Dendritic cell treated with granulocyte-macrophage colony-stimulating factor and Interleukin-4, amounts not matched to agents 40 ng/mL and 50 ng/mL, for 4 days (primary cell): ENCODE results near the gene PCDHGB5.
A peak's percentile ranks its signal among the peaks of the same experiment; 100 is the strongest.
"Not testable (repeated sequence)": the region's sequence is repeated elsewhere in the genome, so short reads cannot be mapped to it uniquely, and the experiment has no call there.

ENCODE experiments used
- H3K27ac Mint-ChIP-seq: one replicate; pipeline ENCODE4 v1.8.0; 2022; ENCODE audit warnings: mild to moderate bottlenecking, mixed read lengths
- H3K27me3 Mint-ChIP-seq: one replicate; pipeline ENCODE4 v1.8.0; 2022; ENCODE audit warnings: mild to moderate bottlenecking, mixed read lengths
- H3K36me3 Mint-ChIP-seq: one replicate; pipeline ENCODE4 v1.8.0; 2022; ENCODE audit warnings: low read depth, mixed read lengths
- H3K4me1 Mint-ChIP-seq: one replicate; pipeline ENCODE4 v1.8.0; 2022; ENCODE audit warnings: low read depth, mixed read lengths
- H3K4me3 Mint-ChIP-seq: one replicate; pipeline ENCODE4 v1.8.0; 2022; ENCODE audit warnings: mild to moderate bottlenecking, moderate library complexity, mixed read lengths
- H3K9me3 Mint-ChIP-seq: one replicate; pipeline ENCODE4 v1.8.0; 2022; ENCODE audit warnings: mixed read lengths
- intact Hi-C: fragments of 100-400 bp; cut with micrococcal nuclease; formaldehyde crosslinking; loops from one replicate; pipeline ENCODE4 v1.15.0; 2022

PCDHGB5 gene

DNA sequence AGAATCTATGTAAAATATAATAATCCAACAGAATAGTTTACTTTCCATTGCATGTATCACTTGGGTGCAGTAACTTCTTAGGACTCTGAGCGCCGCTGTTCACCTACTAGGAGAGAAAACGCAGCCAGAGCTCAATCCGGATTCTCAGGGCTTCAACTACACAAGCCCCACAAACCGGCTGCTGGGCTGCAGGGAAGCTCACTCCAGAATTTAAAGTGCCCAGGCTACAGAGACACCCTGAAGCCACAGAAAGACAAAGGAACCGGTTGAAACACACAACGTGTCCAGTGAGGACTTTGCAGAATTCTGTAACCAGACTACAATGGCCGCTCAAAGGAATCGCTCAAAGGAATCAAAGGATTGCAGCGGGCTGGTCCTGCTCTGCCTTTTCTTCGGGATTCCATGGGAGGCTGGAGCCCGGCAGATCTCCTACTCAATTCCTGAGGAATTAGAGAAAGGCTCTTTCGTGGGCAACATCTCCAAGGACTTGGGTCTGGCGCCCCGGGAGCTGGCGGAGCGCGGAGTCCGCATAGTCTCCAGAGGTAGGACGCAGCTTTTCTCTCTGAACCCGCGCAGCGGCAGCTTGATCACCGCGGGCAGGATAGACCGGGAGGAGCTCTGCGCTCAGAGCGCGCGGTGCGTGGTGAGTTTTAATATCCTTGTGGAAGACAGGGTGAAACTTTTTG is 15.2 kb downstream of the PCDHGB5 start, which contains the start of gene PCDHGA10:
PCDHGA10 (plus strand) TSS at position 134 of the 686 bp plus-strand sequence; CDS start at position 323, 189 bp downstream.
- intact Hi-C loops = loop anchor here (10.0 kb wide), 1 partner anchor 88 kb away; the partner anchor contains the start of gene TAF7
- Mint-ChIP-seq H3K27me3 (peaks cover 81% of the 10 kb centered on the region), H3K36me3 (peaks cover 4% of the 10 kb centered on the region), H3K27ac (no peak within 1 kb of the TSS), H3K9me3 (peaks cover 25% of the 10 kb centered on the region), H3K4me1 (peaks cover 26% of the 10 kb centered on the region), H3K4me3 (peak within 1 kb of the TSS; percentile 66)

GRCh38 chr5:141413540-141414069 is 15.9 kb downstream of the PCDHGB5 start:
- H3K27ac Mint-ChIP-seq = no peak overlapping the region
- peaks cover 4% of the 10 kb centered on the region for H3K36me3 Mint-ChIP-seq
- H3K27me3 Mint-ChIP-seq = peaks cover 81% of the 10 kb centered on the region
- H3K9me3 Mint-ChIP-seq = peaks cover 25% of the 10 kb centered on the region
- H3K4me1 Mint-ChIP-seq = peaks cover 26% of the 10 kb centered on the region
- intact Hi-C loops = loop anchor here (10.0 kb wide), 1 partner anchor 89 kb away; the partner anchor contains the start of gene TAF7
- peak overlapping the region; percentile 66 for H3K4me3 Mint-ChIP-seq

- H3K27ac Mint-ChIP-seq, H3K36me3 Mint-ChIP-seq, H3K4me3 Mint-ChIP-seq: not testable (repeated sequence)
- intact Hi-C loops = loop anchor here (10.0 kb wide), 1 partner anchor 90 kb away; the partner anchor contains the start of gene TAF7
- peaks cover 30% of the 10 kb centered on the region for H3K4me1 Mint-ChIP-seq
- peaks cover 22% of the 10 kb centered on the region for H3K9me3 Mint-ChIP-seq
- H3K27me3 Mint-ChIP-seq = peaks cover 81% of the 10 kb centered on the region
Observed at GRCh38 chr5:141414548-141415274, 17.0 kb downstream of the PCDHGB5 start.

- intact Hi-C loops = loop anchor here (10.0 kb wide), 1 partner anchor 90 kb away; the partner anchor contains the start of gene TAF7
- peaks cover 17% of the 10 kb centered on the region for H3K9me3 Mint-ChIP-seq
- H3K36me3 Mint-ChIP-seq = not testable (repeated sequence)
Observed at GRCh38 chr5:141415275-141415618, 17.5 kb downstream of the PCDHGB5 start.

GRCh38 chr5:141417494-141418172 is 19.9 kb downstream of the PCDHGB5 start, which contains the start of gene PCDHGB7:
PCDHGB7 (plus strand) TSS chr5:141417677; CDS start chr5:141417860, 183 bp downstream.
- Mint-ChIP-seq H3K27me3 (peaks cover 82% of the 10 kb centered on the region), H3K4me3 (peak within 1 kb of the TSS; percentile 82), H3K4me1 (peaks cover 39% of the 10 kb centered on the region), H3K9me3 (peaks cover 14% of the 10 kb centered on the region)
- H3K27ac Mint-ChIP-seq, H3K36me3 Mint-ChIP-seq: not testable (repeated sequence)
- intact Hi-C loops = loop anchor here (2.0 to 10.0 kb wide), 2 partner anchors 93 to 147 kb away; partner anchors contain the start of gene TAF7

More at GRCh38 chr5:141415275-141415618, 17.5 kb downstream of the PCDHGB5 start:
- H3K27ac Mint-ChIP-seq, H3K4me3 Mint-ChIP-seq: not testable (repeated sequence)
- Mint-ChIP-seq H3K4me1 (peaks cover 30% of the 10 kb centered on the region), H3K27me3 (peaks cover 79% of the 10 kb centered on the region)

- Mint-ChIP-seq H3K4me3 (no peak overlapping the region), H3K4me1 (peaks cover 27% of the 10 kb centered on the region), H3K9me3 (peaks cover 14% of the 10 kb centered on the region), H3K27ac (no peak overlapping the region), H3K36me3 (peaks cover 4% of the 10 kb centered on the region), H3K27me3 (peaks cover 81% of the 10 kb centered on the region)
- intact Hi-C loops = loop anchor here (10.0 kb wide), 1 partner anchor 94 kb away; the partner anchor contains the start of gene TAF7
Observed at GRCh38 chr5:141419074-141419880, 21.5 kb downstream of the PCDHGB5 start.

DNA sequence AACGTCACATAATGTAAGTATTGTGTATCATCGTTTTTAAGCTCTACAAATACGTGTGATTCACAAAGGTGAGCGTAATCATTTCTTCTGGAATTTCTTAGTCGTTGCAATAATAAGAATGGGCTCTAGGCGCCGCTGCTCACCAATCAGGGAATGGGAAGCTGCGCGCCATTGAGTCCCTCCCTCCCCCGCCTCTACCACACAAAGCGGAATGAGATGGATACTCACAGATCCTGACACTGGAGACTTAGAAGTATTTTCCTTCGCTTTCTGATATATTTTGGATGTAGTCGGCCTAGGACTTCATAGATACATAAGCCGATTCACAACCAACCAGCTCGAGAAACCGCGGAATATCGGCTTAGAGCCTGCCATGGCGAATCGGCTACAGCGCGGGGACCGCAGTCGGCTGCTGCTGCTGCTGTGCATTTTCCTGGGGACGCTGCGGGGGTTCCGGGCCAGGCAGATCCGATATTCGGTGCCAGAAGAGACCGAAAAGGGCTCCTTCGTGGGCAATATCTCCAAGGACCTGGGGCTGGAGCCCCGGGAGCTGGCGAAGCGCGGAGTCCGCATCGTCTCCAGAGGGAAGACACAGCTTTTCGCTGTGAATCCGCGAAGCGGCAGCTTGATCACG is 23.2 kb downstream of the PCDHGB5 start, which contains the start of gene PCDHGA11:
PCDHGA11 (plus strand) TSS at position 197 of the 634 bp plus-strand sequence; CDS start at position 374, 177 bp downstream.
- H3K27me3 Mint-ChIP-seq = peaks cover 80% of the 10 kb centered on the region
- peak within 1 kb of the TSS; percentile 78 for H3K4me3 Mint-ChIP-seq
- H3K27ac Mint-ChIP-seq = no peak within 1 kb of the TSS
- peaks cover 23% of the 10 kb centered on the region for H3K4me1 Mint-ChIP-seq
- peaks cover 14% of the 10 kb centered on the region for H3K9me3 Mint-ChIP-seq
- intact Hi-C loops = loop anchor here (2.0 kb wide), 1 partner anchor 104 kb away; no protein-coding TSS in a partner anchor
- H3K36me3 Mint-ChIP-seq = peaks cover 4% of the 10 kb centered on the region

DNA sequence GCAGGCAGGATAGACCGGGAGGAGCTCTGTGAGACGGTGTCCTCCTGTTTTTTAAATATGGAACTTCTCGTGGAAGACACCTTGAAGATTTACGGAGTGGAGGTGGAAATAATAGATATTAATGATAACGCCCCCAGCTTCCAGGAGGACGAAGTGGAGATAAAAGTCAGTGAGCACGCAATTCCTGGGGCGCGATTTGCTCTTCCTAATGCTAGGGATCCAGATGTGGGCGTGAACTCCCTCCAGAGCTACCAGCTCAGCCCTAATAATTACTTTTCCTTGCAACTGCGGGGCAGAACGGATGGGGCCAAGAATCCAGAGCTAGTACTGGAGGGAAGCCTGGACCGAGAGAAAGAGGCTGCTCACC is 23.7 kb downstream of the PCDHGB5 start:
- Mint-ChIP-seq H3K4me1 (peaks cover 23% of the 10 kb centered on the region), H3K27ac (no peak overlapping the region), H3K27me3 (peaks cover 81% of the 10 kb centered on the region), H3K4me3 (peak overlapping the region; percentile 78), H3K36me3 (peaks cover 4% of the 10 kb centered on the region), H3K9me3 (peaks cover 14% of the 10 kb centered on the region)
- intact Hi-C loops = loop anchor here (2.0 kb wide), 1 partner anchor 103 kb away; no protein-coding TSS in a partner anchor

DNA sequence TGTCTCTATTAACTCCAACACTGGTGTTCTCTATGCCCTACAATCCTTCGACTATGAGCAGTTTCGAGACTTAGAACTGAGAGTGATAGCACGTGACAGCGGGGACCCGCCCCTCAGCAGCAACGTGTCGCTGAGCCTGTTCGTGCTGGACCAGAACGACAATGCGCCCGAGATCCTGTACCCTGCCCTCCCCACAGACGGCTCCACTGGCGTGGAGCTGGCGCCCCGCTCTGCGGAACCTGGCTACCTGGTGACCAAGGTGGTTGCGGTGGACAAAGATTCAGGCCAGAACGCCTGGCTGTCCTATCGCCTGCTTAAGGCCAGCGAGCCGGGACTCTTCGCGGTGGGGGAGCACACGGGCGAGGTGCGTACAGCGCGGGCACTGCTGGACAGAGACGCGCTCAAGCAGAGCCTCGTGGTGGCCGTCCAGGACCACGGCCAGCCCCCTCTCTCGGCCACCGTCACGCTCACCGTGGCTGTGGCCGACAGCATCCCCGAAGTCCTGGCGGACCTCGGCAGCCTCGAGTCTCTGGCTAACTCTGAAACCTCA is 25.1 kb downstream of the PCDHGB5 start:
- H3K36me3 Mint-ChIP-seq = peaks cover 1% of the 10 kb centered on the region
- H3K27ac Mint-ChIP-seq = no peak overlapping the region
- peaks cover 88% of the 10 kb centered on the region for H3K27me3 Mint-ChIP-seq
- intact Hi-C loops = no loop called here
- peaks cover 14% of the 10 kb centered on the region for H3K9me3 Mint-ChIP-seq
- H3K4me3 Mint-ChIP-seq = no peak overlapping the region
- H3K4me1 Mint-ChIP-seq = peaks cover 20% of the 10 kb centered on the region

DNA sequence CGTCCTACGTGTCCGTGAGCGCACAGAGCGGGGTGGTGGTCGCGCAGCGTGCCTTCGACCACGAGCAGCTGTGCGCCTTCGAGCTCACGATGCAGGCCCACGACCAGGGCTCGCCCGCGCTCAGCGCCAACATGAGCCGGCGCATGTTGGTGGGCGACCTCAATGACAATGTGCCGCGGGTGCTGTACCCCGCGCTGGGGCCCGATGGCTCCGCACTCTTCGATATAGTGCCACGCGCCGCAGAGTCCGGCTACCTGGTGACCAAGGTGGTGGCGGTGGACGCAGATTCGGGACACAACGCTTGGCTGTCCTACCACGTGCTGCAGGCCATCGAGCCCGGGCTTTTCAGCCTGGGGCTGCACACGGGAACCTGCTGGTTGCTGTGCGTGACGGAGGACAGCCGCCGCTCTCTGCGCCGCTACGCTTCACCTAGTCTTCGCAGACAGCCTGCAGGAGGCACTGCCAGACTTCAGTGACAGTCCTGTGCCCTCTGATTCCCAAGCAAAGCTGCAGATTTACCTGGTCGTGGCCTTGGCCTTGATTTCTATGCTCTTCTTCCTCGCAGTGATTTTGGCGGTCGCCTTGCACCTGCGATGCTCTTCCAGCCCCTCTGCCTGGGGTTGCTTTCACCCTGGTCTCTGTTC is 30.2 kb downstream of the PCDHGB5 start:
- Mint-ChIP-seq H3K4me1 (peaks cover 15% of the 10 kb centered on the region), H3K27me3 (peaks cover 83% of the 10 kb centered on the region)
- intact Hi-C loops = no loop called here

GRCh38 chr5:141430332-141431113 is 32.8 kb downstream of the PCDHGB5 start, which contains the start of gene PCDHGA12:
PCDHGA12 (plus strand) TSS chr5:141430507; CDS start chr5:141430760, 253 bp downstream.
- Mint-ChIP-seq H3K27me3 (peaks cover 75% of the 10 kb centered on the region), H3K27ac (no peak within 1 kb of the TSS), H3K4me3 (peak within 1 kb of the TSS; percentile 69), H3K4me1 (peaks cover 15% of the 10 kb centered on the region), H3K9me3 (peaks cover 31% of the 10 kb centered on the region), H3K36me3 (peaks cover 4% of the 10 kb centered on the region)
- intact Hi-C loops = no loop called here

More for the DNA sequence above, 30.2 kb downstream of the PCDHGB5 start:
- peaks cover 4% of the 10 kb centered on the region for H3K36me3 Mint-ChIP-seq
- H3K4me3 Mint-ChIP-seq = no peak overlapping the region
- H3K27ac Mint-ChIP-seq = no peak overlapping the region
- peaks cover 27% of the 10 kb centered on the region for H3K9me3 Mint-ChIP-seq
